HCT116 (cell line): ENCODE results near the gene MRPL16. TPM values are rescaled to one million over a fixed set of nuclear protein-coding genes. Genes with fewer than 3 reads are reported as not detected.
"Not testable (repeated sequence)": the region's sequence is repeated elsewhere in the genome, so short reads cannot be mapped to it uniquely, and the experiment has no call there.

Experiments
- ATAC-seq: fragments of 200-7000 bp; cut with Tn5 transposase; 2 replicates; pipeline ENCODE4 v1.9.1; 2020; ENCODE audit warnings: mild to moderate bottlenecking, moderate library complexity
- BruUV-seq: library from RNA; stranded (reverse); fragments of 400-500 nt; replicated peaks from 2 replicates; lab custom pipeline; 2021; lab: Mats Ljungman, UMichigan
- CTCF ChIA-PET: fragments of 300-600 bp; sonication (Branson Sonifier 250); formaldehyde crosslinking; loops from one replicate; lab custom pipeline; 2021; ENCODE audit warnings: antibody characterized with exemption; lab: Charles Lee
- POLR2A ChIA-PET: fragments of 300-600, 350-600 bp; sonication (Branson Sonifier 250); formaldehyde crosslinking; loops from one replicate; lab custom pipeline; 2021; ENCODE audit warnings: antibody characterized with exemption; lab: Charles Lee
- RAD21 ChIA-PET, 2 experiments: fragments of 300-600 bp; sonication (Branson Sonifier 250); formaldehyde crosslinking; loops; one replicate each; lab custom pipeline; 2023; ENCODE audit warnings: low total read pairs in 2 of 2; ENCODE audit not compliant: uncharacterized antibody in 2 of 2, unreplicated experiment in 2 of 2, low non-redundant PET in 1 of 2; lab: Charles Lee
- DNase-seq: peaks from one replicate; pipeline ENCODE4 v3.0.0-alpha.2; 2010; ENCODE audit warnings: low read depth, low spot score
- H2AFZ ChIP-seq: fragments of 200-600 bp; shearing (Covaris generic), sonication (generic); 2 replicates; pipeline ENCODE4 v1.6.1; 2017; ENCODE audit warnings: low read depth, mixed run types, mixed read lengths, antibody characterized with exemption, low read length; ENCODE audit not compliant: poor library complexity, severe bottlenecking
- H3K27ac ChIP-seq: 2 replicates; pipeline ENCODE4 v1.5.1; 2012; ENCODE audit warnings: low read depth, low read length
- H3K27me3 ChIP-seq: fragments of 200-600 bp; sonication (generic); 2 replicates; pipeline ENCODE4 v1.6.1; 2016; ENCODE audit warnings: mixed run types, low read length, mixed read lengths; ENCODE audit not compliant: insufficient read depth
- H3K36me3 ChIP-seq, 2 experiments: fragments of 200-500 bp in 1 of 2; fragments of 200-600 bp in 1 of 2; sonication (Bioruptor generic) in 1 of 2; sonication (generic) in 1 of 2; 2 replicates each; pipeline versions ENCODE4 v1.5.1 to v1.6.1; 2014 to 2016; ENCODE audit warnings: low read length in 2 of 2, inconsistent platforms in 1 of 2, mixed read lengths in 1 of 2, mixed run types in 1 of 2; ENCODE audit not compliant: insufficient read depth in 2 of 2, control insufficient read depth in 1 of 2
- H3K4me1 ChIP-seq, 2 experiments: fragments of 200-600 bp in 1 of 2; sonication (generic) in 1 of 2; 2 replicates each; pipeline versions ENCODE4 v1.5.1 to v1.6.1; 2012 to 2017; ENCODE audit warnings: low read length in 2 of 2, inconsistent platforms in 1 of 2, mild to moderate bottlenecking in 1 of 2, mixed read lengths in 1 of 2, mixed run types in 1 of 2, moderate library complexity in 1 of 2; ENCODE audit not compliant: insufficient read depth in 2 of 2, control insufficient read depth in 1 of 2
- H3K4me2 ChIP-seq: fragments of 200-600 bp; sonication (generic); 2 replicates; pipeline ENCODE4 v1.6.1; 2017; ENCODE audit warnings: mixed run types, low read length, mixed read lengths
- H3K4me3 ChIP-seq, 2 experiments: fragments of 200-600 bp in 1 of 2; sonication (generic) in 1 of 2; replicated peaks in 1 of 2; 2 replicates each; pipeline ENCODE4 v1.5.1; 2011 to 2016; ENCODE audit warnings: low read length in 2 of 2, control low read depth in 1 of 2, low read depth in 1 of 2, mild to moderate bottlenecking in 1 of 2, mixed read lengths in 1 of 2, mixed run types in 1 of 2
- H3K79me2 ChIP-seq: fragments of 200-600 bp; sonication (generic); 2 replicates; pipeline ENCODE4 v1.6.1; 2017; ENCODE audit warnings: mild to moderate bottlenecking, mixed run types, low read length, moderate library complexity, mixed read lengths; ENCODE audit not compliant: insufficient read depth
- H3K9ac ChIP-seq: fragments of 200-600 bp; sonication (generic); 2 replicates; pipeline ENCODE4 v1.6.1; 2016; ENCODE audit warnings: low read length, mixed read lengths
- H3K9me2 ChIP-seq: fragments of 200-600 bp; sonication (generic), shearing (Covaris generic); 2 replicates; pipeline ENCODE4 v1.6.1; 2017; ENCODE audit warnings: mixed run types, mild to moderate bottlenecking, moderate library complexity; ENCODE audit not compliant: insufficient read depth
- H3K9me3 ChIP-seq, 2 experiments: fragments of 200-500 bp in 1 of 2; fragments of 200-600 bp in 1 of 2; sonication (Bioruptor generic) in 1 of 2; sonication (generic) in 1 of 2; 2 replicates each; pipeline ENCODE4 v1.6.1; 2014 to 2017; ENCODE audit warnings: low read length in 2 of 2, mixed read lengths in 2 of 2, inconsistent platforms in 1 of 2, low read depth in 1 of 2, mild to moderate bottlenecking in 1 of 2, mixed run types in 1 of 2, moderate library complexity in 1 of 2; ENCODE audit not compliant: control insufficient read depth in 1 of 2, insufficient read depth in 1 of 2
- H4K20me1 ChIP-seq: fragments of 200-600 bp; sonication (generic), shearing (Covaris generic); 2 replicates; pipeline ENCODE4 v1.6.1; 2017; ENCODE audit warnings: mixed run types, mild to moderate bottlenecking, moderate library complexity; ENCODE audit not compliant: insufficient read depth
- ATF3 ChIP-seq: IDR thresholded peaks from 2 replicates; pipeline ENCODE4 v1.6.1; 2012
- CBX3 ChIP-seq: IDR thresholded peaks from 2 replicates; pipeline ENCODE4 v1.6.1; 2012; ENCODE audit warnings: low read depth
- EZH2 ChIP-seq: fragments of 200-600 bp; sonication (generic); IDR thresholded peaks from 2 replicates; pipeline ENCODE4 v1.6.1; 2017; ENCODE audit warnings: antibody characterized with exemption, mixed run types
- POLR2AphosphoS5 ChIP-seq: IDR thresholded peaks from 2 replicates; pipeline ENCODE4 v1.6.1; 2011; ENCODE audit warnings: mild to moderate bottlenecking, low read depth, low read length, moderate library complexity
- SP1 ChIP-seq: IDR thresholded peaks from 2 replicates; pipeline ENCODE4 v1.6.1; 2012; ENCODE audit warnings: low read depth
- ZBTB33 ChIP-seq: IDR thresholded peaks from 2 replicates; pipeline ENCODE4 v1.6.1; 2011; ENCODE audit warnings: mild to moderate bottlenecking, low read length, moderate library complexity; ENCODE audit not compliant: insufficient replicate concordance; ENCODE audit errors: extremely low read depth
- ZFX ChIP-seq: fragments of 450-650 bp; IDR thresholded peaks from 2 replicates; pipeline ENCODE4 v1.6.1; 2017
- intact Hi-C: fragments of 100-400 bp; cut with micrococcal nuclease; formaldehyde crosslinking; loops from 2 replicates; pipeline ENCODE4 v1.10.0; 2022
- total RNA-seq: library from RNA; stranded (reverse); gene quantifications from one replicate; pipeline ENCODE4 v1.2.1, GENCODE V29; 2021; ENCODE audit not compliant: unreplicated experiment
- TF ChIP-seq, protein P1 (sequence below), 3 experiments: fragments of 200-600 bp in 1 of 3; sonication (generic) in 1 of 3; IDR thresholded peaks in 2 of 3; conservative IDR thresholded peaks in 1 of 3; 2 replicates each; pipeline ENCODE4 v1.5.1; 2012 to 2017; ENCODE audit warnings: low read depth in 2 of 3, low read length in 2 of 3, antibody characterized with exemption in 1 of 3, borderline replicate concordance in 1 of 3, control low read depth in 1 of 3, mild to moderate bottlenecking in 1 of 3, mixed read lengths in 1 of 3, mixed run types in 1 of 3, moderate library complexity in 1 of 3; ENCODE audit not compliant: insufficient read depth in 1 of 3

Gene MRPL16
- total RNA-seq, 1 experiment from 2014 or later, result 61.0 TPM

- H3K27ac ChIP-seq, RAD21 ChIA-PET, H2AFZ ChIP-seq, intact Hi-C loops, H3K9me2 ChIP-seq, H3K9ac ChIP-seq, H3K36me3 ChIP-seq, H3K4me2 ChIP-seq, H4K20me1 ChIP-seq, ATAC-seq, H3K79me2 ChIP-seq, DNase-seq, POLR2A ChIA-PET, CTCF ChIA-PET, H3K4me3 ChIP-seq, BruUV-seq, H3K27me3 ChIP-seq, H3K9me3 ChIP-seq: not testable (repeated sequence)
- peaks cover under 1 to 12% of the 10 kb centered on the region in 2 experiments; a peak in 3 of 4 replicates for H3K4me1 ChIP-seq
Observed at GRCh38 chr11:59851416-59851815, 40.8 kb upstream of the MRPL16 start.

DNA sequence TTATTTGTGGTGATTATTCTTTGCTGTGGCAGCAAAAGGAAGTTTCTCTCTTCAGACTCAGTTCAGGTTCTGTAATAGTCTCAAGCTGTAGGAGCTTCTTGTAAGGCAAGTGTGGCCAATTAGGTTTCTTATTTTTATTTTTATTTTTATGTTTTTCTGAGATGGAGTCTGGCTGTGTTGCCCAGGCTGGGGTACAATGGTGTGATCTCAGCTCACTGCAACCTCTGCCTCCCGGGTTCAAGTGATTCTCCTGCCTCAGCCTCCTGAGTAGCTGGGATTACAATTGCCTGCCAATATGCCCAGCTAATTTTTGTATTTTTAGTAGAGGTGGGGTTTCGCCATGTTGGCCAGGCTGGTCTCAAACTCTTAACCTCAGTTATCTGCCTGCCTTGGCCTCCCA lies 39.0 kb upstream of the MRPL16 start:
- POLR2A ChIA-PET, H3K36me3 ChIP-seq, BruUV-seq, H3K9me2 ChIP-seq, intact Hi-C loops, H3K27ac ChIP-seq, H3K4me3 ChIP-seq, CTCF ChIA-PET, DNase-seq, RAD21 ChIA-PET, H2AFZ ChIP-seq, ATAC-seq, H4K20me1 ChIP-seq, H3K27me3 ChIP-seq, H3K9me3 ChIP-seq, H3K4me2 ChIP-seq, H3K9ac ChIP-seq, H3K4me1 ChIP-seq, H3K79me2 ChIP-seq: not testable (repeated sequence)

GRCh38 chr11:59849129-59849528 lies 38.6 kb upstream of the MRPL16 start:
- no peaks in the 10 kb centered on the region for H3K79me2 ChIP-seq
- no peak for DNase-seq
- H3K9ac ChIP-seq, result no peak overlapping the region
- no peak overlapping the region for H2AFZ ChIP-seq
- POLR2A ChIA-PET, result no interaction called here
- H3K36me3 ChIP-seq, result no peaks in the 10 kb centered on the region
- CTCF ChIA-PET, result no interaction called here
- no TSS peak for BruUV-seq
- no peak overlapping the region for H3K27ac ChIP-seq
- no peaks in the 10 kb centered on the region for H3K9me3 ChIP-seq
- H3K27me3 ChIP-seq, result no peaks in the 10 kb centered on the region
- H3K9me2 ChIP-seq, result no peaks in the 10 kb centered on the region
- intact Hi-C loops, result no loop called here
- RAD21 ChIA-PET, result no interaction called here
- TF ChIP-seq ZBTB33 (no peak), POLR2AphosphoS5 (no peak), EZH2 (no peak), ZFX (no peak), ATF3 (no peak), SP1 (no peak), CBX3 (no peak)
- TF ChIP-seq, protein P1, sequence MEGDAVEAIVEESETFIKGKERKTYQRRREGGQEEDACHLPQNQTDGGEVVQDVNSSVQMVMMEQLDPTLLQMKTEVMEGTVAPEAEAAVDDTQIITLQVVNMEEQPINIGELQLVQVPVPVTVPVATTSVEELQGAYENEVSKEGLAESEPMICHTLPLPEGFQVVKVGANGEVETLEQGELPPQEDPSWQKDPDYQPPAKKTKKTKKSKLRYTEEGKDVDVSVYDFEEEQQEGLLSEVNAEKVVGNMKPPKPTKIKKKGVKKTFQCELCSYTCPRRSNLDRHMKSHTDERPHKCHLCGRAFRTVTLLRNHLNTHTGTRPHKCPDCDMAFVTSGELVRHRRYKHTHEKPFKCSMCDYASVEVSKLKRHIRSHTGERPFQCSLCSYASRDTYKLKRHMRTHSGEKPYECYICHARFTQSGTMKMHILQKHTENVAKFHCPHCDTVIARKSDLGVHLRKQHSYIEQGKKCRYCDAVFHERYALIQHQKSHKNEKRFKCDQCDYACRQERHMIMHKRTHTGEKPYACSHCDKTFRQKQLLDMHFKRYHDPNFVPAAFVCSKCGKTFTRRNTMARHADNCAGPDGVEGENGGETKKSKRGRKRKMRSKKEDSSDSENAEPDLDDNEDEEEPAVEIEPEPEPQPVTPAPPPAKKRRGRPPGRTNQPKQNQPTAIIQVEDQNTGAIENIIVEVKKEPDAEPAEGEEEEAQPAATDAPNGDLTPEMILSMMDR (IDR thresholded peaks at IDR 0.05 in 2 of 3, conservative IDR thresholded peaks at IDR 0.05 in 1 of 3; ENCODE audit: borderline replicate concordance in 1 of 3, insufficient read depth in 1 of 3, low read depth in 2 of 3, low read length in 2 of 3), result no peak
- no peaks in the 10 kb centered on the region; a peak in 1 of 4 replicates for H3K4me1 ChIP-seq
- H4K20me1 ChIP-seq, result no peaks in the 10 kb centered on the region
- no peak overlapping the region for H3K4me2 ChIP-seq
- no peak for ATAC-seq
- no peak overlapping the region for H3K4me3 ChIP-seq
